NCI-H2029 (cell line): ENCODE data around the gene PHOSPHO1.

ENCODE experiments used
- DNase-seq: peaks from one replicate; lab custom pipeline; 2025; lab: John Stamatoyannopoulos, UW

The PHOSPHO1 gene

DNA sequence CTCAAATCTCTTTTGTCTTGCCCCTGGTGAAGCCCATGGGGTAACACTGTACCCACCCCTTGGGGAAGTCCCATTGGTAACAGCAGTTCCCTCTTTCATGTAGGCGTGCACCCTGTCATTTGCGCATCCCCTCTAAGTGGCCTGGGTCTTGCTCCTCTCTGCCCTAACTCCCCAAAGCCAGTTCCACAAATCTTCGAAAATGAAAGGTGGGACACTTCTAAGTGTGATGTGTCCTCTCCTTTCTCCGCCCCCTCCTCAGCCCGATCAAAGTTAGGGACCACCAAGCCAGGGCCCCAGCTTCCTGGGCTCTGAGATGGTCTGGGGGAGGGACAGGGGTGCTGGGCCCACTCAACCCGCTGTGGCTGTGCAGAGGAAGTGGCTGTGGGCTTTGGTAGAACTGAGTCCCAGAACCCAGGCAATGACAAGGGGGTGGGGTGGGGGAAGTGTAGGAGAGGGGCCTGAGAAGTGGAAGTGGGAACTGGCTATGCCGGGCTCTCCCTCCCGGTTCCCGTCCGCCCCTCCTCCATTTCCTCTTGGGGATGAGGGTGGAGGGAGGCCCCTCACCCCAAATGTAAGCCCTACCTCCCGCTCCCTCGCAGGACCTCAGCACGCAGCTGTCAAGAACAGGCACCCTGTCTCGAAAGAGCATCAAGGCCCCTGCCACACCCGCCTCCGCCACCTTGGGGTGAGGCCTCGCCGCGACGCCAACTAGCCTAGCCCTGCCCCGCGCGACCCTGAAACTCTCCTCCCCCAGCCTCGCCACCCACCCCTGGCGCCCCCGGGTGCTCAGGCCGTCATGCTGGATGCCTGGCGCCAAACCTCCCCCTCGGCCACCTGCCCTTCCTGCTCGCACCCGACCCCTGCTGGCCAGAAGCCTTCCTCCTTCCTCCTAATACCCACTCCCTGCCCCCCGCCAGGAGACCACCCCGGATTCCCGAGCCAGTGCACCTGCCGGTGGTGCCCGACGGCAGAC, 11.4 kb downstream of the PHOSPHO1 start:
- DNase-seq, result no peak

DNA sequence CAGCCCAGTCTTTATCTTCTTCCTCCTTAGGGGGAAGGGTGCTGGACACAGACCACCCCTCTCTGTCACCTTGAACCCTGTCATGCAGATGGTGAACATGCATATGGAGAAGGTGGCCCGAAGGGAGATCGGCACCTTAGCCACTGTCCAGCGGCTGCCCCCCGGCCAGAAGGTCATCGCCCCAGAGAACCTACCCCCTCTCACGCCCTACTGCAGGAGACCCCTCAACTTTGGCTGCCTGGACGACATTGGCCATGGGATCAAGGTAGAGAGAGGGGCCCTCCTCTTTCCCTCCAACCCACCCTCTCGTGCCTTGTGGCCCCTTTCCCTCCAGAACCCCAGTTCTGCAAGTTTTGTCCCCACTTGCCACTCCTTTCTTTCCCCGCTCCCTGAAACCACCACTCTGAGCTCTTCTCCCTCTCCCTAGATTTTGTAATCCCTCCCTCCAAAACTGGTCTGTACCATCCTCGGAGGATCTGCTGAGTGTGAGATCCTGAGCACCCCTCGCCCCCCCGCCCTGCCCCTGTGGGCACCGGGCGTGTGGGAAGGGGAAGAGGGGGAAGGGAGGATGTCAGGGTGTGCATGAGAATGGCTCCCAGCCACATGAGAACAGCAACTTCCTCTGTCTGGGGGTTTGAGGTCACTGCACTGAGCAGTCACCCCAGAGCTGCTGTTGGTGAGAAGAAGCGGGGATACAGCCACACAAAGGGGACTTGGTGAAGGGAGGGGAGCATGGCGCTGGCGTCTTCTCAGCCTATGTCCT, 12.8 kb downstream of the PHOSPHO1 start:
- DNase-seq, result no peak

DNA sequence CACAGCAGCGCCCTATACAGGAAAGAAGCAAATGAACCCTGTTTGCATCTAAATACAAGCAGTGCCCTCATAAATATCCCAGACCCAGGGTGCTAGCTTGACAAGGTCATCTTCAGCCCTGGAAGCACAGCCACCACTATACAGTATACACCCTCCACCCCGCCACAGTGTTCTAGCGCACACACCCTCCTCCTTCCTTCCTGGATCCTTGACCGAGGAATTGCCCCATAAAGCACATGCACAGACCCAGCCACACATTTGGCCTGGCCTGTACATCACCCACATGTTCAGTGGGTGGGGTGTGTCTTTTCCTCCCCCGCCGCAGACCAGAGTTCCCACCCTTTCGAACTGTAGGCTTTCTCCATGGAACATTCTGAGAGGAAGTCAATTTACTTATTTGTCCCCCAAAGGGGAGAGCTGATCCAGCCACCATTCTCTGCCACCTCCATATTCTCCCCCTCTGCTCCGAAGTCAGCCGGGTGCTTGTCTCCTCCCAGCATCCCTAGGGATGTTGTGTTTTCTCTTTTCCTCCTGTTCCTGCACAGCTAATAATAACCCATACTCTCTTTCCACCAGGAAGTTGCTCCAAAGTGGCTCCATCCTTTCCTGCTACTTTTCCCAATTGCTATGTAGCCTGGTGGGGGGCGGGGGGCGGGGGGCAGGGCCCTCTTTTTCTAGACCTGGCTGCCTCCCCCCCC, 13.5 kb downstream of the PHOSPHO1 start:
- DNase-seq, result no peak

DNA sequence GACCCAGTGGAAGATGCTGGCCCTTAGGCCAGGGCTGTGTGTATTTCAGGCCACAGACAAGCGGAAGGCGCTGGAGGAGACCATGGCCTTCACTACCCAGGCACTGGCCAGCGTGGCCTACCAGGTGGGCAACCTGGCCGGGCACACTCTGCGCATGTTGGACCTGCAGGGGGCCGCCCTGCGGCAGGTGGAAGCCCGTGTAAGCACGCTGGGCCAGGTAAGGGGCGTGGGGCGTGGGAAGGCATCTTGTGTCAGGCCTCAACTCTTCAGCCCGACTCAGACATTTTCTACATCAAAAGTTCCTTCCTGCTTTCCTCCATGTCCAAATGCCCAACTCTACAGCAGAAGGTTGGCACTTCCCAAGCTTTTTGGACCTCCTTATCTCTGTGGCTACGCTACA, 14.1 kb downstream of the PHOSPHO1 start:
- no peak for DNase-seq

DNA sequence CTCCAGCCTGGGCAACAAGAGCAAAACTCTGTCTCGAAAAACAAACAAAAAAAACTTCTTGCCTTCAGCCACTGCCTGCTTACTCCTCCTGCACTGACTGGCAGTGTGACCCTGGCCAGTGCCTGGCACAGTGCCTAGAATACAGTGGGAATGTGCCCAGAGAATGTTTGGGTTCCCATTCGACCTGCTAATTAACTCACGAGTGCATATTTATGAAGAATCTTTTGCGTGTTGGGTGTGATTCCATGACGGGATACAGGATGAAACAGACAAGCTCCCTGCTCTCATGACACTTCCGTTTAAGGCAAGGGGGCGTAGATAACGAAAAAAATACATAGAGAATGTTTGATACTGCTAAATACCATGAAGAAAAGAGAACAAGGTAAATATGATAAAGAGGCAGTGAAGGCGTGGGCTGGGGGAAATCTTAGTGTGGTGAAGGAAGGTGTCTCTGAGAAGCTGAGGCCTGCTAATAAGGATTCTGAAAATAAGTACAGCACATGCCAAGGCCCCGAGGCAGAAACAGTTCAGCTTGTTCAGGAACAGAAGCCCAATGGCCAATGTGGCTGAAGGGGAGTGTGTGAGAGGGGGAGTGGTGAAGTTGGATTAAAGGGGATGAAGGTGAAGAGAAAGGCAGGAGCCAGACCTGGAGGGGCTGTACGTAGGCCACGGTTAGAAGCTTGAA, 15.8 kb downstream of the PHOSPHO1 start:
- DNase-seq, result no peak

DNA sequence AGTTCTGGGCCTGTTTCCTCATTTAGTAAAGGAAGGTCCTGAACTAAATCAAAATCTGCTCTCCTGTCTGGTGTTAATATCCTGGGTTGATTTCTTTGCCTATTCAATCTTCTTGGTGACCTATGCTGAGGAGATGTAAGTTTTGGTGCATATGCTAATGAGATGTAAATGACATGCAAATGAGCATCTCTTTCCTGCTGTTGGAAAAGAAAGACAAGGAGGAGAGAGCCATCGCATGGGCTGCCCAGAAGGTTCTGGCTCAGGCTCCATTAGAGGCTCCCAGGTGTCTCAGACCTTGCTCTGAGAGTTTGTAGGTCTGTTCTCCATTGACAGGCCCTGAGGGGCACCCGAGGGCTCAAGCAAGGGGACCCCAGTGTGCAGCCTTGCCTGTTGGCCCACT, 16.7 kb downstream of the PHOSPHO1 start:
- DNase-seq, result no peak

DNA sequence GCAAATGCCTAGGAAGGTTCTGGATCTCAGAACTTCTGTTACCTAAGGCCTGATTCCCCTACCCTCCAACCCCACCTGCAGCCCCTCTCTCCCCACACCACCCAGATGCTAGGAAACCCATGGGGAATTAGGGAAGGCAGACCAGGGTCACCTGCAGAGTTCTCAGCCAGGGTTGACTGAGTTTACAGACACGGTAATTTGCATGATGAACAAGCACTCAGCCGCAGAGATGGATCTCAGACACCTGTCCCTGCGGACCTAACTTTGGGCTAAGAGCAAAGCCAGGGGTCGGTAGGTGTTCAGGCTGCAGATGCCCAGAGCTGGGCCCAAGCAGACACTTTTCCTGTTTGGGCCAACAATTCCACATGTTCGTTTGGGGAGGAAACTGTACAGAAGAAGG, 17.2 kb downstream of the PHOSPHO1 start:
- DNase-seq, result no peak

DNA sequence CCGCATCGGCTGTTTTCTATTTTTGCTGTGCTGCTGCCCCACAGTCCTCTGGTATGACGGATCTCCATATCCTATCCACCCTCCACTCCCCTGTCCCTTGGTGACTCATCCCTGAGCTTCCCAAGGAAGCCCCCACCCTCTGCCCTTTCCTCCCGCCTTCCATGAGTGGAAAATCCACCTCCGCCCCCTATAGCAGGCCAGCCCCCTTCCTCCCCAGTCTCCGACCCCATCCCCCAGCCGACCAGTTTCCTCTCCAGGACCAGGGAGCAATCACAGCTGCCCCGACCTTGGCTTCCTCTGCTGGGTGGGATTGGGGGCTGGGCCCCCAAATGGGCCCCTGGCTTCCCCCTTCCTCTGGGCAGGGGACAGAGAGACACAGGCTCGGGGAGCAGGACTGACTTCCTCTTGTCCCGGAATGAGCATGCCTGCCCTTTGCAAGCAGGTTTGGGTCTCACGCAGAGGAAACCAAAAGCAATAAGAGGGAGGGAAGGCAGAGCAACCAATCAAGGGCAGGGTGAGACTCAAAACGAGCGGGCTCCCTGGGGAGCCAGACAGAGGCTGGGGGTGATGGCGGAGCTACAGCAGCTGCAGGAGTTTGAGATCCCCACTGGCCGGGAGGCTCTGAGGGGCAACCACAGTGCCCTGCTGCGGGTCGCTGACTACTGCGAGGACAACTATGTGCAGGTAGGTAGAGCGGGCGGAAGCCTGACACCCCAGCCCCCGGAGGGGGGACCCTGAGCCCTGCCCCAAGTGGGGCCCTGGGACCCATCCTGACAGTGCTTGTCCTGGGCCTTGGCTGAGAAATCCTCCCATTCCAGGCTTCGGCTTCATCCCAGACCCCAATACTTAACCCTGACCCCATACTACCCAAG, 20.2 kb downstream of the PHOSPHO1 start, which contains the start of the genes ABI3 and GNGT2:
Gene ABI3, plus strand, starts transcription at position 550 of the 872 bp plus-strand sequence. Its CDS starts 18 bp downstream, at position 568.
Gene GNGT2, minus strand, starts transcription at position 417 of the 872 bp plus-strand sequence. CDS start 3,152 bp downstream, outside the sequence.
- DNase-seq, result no peak

DNA sequence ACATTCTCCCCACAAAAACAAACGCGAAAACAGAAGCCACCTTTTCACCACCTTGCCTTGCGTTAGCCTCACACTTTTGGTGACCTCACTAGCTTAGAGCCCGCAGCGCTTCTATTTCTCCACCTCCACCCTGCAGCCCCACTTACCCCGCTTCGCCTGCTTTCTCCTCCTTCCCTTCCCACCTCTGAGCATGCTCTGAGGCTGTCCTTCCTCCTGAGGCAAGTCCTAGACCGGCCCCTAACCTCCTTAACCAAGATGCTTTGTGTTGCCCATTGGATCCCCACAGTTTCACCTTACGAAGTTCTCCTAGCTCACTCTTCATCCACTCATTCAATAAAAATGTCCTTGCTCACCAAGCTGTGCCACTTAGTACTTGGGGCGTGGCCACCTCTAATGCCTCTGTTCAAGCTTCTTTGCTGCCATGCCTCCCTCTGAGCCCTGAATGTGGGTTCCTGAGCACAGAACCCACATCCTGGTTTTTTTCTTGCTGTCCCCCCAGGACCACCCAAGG, 21.5 kb downstream of the PHOSPHO1 start:
- DNase-seq, result no peak

DNA sequence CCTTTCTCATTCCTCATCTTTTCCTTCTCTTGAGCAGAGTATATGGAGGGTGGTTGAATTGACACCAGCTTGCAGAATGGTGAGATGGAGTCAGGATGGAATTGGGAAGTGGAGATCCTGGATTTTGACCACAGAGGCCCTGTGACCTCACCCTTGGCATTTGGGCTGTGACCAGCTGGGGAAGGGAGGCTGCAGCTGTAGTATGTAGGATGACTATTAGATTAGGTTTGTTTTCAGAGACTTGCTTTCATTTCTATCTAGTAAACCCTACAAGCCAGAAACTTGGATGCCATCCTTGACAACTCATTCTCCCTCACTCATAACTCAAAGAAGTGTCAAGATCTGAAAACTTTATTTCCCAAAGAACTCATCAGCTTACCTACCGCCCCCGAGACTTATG, 26.1 kb downstream of the PHOSPHO1 start:
- DNase-seq, result no peak

DNA sequence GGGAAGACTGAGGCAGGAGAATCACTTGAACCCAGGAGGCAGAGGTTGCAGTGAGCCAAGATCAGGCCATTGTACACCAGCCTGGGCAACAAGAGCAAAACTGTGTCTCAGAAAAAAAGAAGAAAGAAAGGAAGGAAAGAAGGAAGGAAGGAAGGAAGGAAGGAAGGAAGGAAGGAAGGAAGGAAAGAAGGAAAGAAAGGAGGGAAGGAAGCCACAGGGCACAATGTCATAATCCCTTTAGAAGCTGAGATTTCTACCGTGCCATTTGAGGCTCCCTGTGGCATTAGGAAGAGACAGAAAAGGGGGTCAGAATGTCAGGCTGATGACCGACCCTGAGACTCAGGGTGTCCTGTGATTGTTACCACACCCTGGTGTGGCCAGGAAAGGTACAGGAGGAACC, 26.8 kb downstream of the PHOSPHO1 start:
- DNase-seq, result no peak

DNA sequence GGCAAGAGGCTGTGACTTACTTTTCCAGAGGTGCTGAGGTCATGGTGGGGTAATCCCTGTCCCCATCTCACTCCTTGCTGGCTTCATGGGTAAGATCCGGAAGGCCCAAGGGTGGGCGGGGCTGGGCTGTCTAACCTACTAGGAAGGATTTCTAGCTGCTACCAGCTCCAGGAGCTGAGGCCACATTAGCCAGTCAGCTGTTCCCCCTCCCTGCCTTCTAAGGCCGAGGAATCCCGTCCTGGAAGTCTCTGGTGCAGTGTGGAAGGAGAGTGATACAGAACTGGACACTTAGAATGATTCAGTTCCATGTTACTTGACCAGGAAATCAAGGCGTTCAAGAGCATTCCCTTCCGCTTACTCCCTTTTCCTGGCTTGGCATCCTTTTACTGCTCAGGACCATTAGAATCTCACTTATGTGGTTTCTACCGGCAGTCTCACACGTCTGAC, 29.1 kb downstream of the PHOSPHO1 start:
- no peak for DNase-seq

DNA sequence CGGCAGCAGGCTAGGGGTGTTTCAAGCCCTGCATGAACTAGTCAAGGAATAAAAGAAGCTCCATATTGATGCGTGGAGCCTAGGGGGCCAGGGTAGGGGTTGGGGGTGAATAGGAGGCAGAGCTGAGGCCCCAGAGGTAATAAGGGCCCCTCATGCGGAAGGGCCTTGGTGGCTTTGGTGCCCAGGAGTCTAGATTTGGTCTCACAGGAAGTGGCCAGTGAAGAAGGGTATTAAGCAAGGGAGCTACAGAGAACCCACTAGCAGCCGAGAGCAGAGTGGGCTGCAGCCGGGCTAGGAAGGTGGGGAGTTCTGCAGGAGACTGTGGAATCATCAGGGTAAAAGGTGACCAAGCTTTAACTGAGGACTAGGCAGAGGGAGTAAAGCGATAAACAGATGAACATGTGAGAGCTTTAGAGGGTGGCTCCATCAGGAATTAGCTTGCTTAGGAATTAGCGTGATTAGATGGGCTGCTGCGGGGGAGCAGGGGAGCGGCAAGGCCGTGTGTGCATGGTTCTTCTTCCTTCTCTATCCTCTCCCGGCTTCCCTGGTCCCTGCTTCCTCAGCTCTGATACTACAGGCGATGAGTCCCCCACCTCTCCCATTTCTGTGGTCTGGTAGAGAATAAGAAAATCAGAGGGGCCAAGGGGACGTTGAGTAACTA, 30.0 kb downstream of the PHOSPHO1 start:
- DNase-seq, result no peak

DNA sequence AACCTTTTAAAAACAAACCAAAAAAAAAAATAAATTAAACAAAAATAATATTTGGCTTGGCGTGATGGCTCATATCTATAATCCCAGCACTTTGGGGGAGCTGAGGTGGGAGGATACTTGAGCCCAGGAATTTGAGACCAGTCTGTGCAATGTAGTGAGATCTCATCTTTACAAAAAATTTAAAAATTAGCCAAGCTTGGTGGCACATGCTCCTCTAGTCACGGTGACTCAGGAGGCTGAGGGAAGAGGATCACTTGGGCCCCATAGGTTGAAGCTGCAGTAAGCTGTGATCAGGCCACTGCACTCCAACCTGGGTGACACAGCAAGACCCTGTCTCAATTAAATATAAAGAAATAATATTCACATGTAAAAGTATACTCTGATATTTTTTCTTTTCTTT, 32.4 kb downstream of the PHOSPHO1 start:
- DNase-seq, result no peak

DNA sequence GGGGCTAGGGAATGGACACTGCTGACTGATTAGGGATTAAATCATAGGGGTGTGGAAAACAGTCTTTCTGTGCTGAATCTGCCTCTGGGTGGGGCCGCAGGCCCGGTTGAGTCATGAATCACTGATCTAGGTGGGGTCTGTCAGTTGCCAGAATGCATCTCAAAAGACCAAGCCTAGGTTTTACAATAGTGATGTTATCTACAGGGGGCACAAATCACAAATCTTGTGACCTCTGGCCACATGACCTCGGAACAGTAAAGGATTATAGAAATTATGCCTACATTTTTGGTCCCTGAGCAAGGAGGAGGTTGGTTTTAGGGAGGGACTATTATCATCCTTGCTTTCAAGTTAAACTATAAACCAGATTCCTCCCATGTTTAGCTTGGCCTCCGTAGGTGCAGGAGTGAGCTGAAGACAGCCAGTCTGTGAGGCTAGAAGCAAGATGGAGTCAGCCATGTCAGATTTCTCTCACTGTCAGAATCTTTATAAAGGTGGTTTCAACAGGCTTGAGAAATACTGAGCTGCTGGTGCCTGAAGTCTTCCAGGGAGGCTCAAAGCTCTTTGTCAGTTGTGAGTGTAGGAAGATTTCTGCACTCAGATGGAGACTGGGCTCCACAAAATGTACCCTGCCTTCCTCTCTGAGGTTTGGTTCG, 33.1 kb downstream of the PHOSPHO1 start:
- DNase-seq, result no peak

DNA sequence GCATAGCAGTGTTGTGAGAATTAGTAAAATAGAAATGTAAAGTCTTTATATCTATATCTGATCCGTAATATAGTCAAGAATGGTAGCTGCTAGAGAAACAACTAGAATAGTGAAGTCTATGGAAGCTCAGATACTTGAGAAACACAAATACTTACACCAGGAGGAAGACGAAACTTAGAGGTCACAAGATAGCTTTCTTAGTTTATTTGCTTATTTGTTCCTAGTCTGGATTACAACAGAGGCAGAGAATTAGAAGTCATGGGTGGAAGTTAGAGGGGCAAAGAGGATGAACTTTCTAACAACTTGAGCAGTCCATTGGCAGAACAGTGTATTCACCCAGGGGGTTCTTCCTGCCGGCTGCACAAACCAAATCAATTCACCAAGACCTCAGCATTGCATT, 34.1 kb downstream of the PHOSPHO1 start:
- no peak for DNase-seq

DNA sequence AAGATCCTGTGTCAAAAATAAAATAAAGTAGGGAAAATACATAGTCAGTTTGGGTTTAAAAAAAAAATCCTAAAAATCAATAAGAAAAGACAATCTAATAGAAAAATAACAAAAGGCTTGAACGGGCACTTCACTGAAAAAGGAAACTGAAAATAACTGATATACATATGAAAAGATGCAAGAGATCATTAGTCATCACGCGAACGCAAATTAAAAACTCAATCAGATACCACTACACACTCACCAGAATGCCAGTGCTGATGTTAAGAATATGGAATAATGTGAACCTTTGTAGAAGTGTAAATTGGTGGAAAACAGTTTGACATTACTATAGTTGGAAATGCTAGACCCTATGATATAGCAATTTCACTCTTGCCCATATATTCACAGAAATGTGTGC, 34.8 kb downstream of the PHOSPHO1 start:
- DNase-seq, result no peak

DNA sequence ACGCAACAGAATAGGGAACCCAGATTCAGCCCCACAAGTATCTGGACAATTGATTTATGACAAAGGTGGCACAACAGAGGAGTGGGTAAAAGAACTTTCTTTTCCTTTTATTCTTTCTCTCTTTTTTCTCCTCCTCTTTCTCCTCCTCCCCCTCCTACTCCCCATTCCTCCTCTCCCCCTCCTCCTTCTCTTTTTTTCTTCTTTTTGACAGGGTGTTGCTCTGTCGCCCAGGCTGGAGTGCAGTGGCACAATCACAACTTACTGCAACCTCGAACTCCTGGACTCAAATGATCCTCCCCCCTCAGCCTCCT, 36.3 kb downstream of the PHOSPHO1 start:
- no peak for DNase-seq

DNA sequence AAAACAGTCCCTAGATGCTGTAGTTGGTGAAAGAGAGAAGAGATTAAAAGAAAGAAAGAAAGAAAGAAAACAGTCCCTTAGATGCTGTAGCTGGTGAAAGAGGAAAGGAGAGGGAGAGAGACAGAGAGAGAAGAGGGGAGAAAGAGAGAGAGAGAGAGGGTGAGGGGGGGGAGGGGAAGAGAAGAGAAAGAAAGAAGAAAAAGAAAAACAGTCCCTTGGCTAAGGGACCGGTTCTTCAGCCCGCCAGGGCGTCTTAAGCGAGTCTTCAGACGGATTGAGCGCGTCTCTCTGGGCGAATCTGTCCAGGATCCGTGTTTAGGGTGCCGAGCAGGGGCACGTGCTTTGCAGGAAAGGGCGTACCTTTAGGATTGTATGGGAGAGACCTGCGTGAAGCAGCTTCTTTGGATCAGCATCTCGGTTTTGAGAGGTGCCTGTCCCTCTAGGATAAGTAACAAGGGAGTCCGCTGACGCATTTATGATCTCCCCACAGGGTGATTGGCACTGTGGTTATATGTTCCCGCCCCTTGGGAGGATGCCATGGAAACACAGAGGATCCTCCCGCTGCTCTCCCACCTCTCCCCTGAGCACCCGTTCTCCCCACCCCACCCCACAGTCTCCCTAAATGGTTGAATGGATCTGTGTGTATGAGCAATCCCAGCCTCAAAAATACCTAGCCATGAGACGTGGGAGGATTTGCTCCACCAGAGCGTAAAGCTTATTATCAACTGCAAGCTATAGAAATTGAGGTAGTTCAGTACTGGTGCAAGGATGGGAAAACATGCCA, 36.9 kb downstream of the PHOSPHO1 start:
- DNase-seq, result no peak
